ENCODE measurements around the gene COL18A1.
"Not testable (repeated sequence)": the region's sequence is repeated elsewhere in the genome, so short reads cannot be mapped to it uniquely, and the experiment has no call there.

The COL18A1 gene

GRCh38 chr21:45496968-45497845 is 92.2 kb downstream of the COL18A1 start:
- TF ChIP-seq, protein P1, sequence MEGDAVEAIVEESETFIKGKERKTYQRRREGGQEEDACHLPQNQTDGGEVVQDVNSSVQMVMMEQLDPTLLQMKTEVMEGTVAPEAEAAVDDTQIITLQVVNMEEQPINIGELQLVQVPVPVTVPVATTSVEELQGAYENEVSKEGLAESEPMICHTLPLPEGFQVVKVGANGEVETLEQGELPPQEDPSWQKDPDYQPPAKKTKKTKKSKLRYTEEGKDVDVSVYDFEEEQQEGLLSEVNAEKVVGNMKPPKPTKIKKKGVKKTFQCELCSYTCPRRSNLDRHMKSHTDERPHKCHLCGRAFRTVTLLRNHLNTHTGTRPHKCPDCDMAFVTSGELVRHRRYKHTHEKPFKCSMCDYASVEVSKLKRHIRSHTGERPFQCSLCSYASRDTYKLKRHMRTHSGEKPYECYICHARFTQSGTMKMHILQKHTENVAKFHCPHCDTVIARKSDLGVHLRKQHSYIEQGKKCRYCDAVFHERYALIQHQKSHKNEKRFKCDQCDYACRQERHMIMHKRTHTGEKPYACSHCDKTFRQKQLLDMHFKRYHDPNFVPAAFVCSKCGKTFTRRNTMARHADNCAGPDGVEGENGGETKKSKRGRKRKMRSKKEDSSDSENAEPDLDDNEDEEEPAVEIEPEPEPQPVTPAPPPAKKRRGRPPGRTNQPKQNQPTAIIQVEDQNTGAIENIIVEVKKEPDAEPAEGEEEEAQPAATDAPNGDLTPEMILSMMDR (IDR thresholded peaks at IDR 0.05; ENCODE audit: borderline replicate concordance, insufficient read depth, low read depth, low read length): no peak
- no peak overlapping the region for H3K4me3 ChIP-seq (ENCODE audit: low read depth, low read length)

DNA sequence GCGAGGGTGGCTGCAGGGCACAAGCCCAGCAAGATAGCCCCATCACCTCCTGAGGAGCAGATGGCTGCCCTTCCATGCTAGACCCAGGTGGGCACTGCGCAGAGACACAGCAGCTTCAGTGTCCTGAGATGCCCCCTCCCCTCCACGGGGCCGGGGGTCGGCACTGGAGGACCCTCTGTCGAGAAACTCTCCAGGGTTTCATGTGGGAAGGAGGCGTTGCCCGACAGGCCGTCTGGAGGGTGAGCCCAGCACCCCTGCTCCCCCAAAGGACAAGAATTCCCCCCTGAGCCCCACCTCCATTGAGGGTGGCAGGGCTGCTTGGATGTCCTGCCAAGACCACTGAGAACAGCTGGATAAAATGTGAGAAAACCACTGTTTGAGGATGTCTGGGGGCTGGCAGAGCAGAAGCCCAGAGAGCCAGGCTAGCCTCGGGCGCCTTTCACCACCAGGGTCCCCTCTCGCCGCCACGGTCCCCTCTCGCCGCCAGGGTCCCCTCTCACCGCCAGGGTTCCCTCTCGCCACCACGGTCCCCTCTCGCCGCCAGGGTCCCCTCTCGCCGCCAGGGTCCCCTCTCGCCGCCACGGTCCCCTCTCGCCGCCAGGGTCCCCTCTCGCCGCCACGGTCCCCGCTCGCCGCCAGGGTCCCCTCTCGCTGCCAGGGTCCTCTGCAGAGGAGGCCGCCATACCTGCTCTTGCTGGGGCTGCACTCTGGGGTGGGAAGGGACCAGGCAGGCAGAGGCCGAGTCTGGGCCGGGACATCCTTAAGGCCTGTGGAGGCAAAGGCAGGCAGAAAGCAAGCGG is 93.1 kb downstream of the COL18A1 start:
- no peak overlapping the region for H3K4me3 ChIP-seq (ENCODE audit: low read depth, low read length)
- TF ChIP-seq, protein P1 (IDR thresholded peaks at IDR 0.05; ENCODE audit: borderline replicate concordance, insufficient read depth, low read depth, low read length): no peak

GRCh38 chr21:45498646-45499000 is 93.7 kb downstream of the COL18A1 start:
- no peak overlapping the region for H3K4me3 ChIP-seq (ENCODE audit: low read depth, low read length)
- TF ChIP-seq, protein P1 (IDR thresholded peaks at IDR 0.05; ENCODE audit: borderline replicate concordance, insufficient read depth, low read depth, low read length): no peak

DNA sequence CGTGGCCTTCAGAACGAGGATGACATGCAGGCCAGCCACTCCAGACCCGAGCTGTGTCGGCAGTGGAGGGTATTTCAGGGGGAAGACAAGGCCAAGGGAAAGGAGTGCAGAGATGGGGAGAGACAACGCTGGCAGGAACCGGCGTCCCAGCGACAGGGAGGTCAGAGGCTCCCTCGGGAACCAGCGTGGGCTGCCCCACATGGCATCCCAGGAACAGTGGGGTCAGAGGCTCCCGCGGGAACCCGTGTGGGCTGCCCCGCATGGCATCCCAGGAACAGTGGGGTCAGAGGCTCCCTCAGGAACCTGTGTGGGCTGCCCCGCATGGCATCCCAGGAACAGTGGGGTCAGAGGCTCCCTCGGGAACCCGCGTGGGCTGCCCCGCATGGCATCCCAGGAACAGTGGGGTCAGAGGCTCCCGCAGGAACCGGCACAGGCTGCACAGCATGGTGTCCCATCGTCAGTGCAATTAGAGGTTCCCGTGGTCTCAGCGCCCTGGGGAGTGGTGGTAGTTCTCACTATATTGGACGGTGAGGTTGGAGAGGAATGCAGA is 94.3 kb downstream of the COL18A1 start:
- no peak overlapping the region for H3K4me3 ChIP-seq (ENCODE audit: low read depth, low read length)
- TF ChIP-seq, protein P1 (IDR thresholded peaks at IDR 0.05; ENCODE audit: borderline replicate concordance, insufficient read depth, low read depth, low read length): no peak

GRCh38 chr21:45499970-45500577 is 95.1 kb downstream of the COL18A1 start:
- TF ChIP-seq, protein P1 (IDR thresholded peaks at IDR 0.05; ENCODE audit: borderline replicate concordance, insufficient read depth, low read depth, low read length): no peak
- H3K4me3 ChIP-seq (ENCODE audit: low read depth, low read length): no peak overlapping the region

DNA sequence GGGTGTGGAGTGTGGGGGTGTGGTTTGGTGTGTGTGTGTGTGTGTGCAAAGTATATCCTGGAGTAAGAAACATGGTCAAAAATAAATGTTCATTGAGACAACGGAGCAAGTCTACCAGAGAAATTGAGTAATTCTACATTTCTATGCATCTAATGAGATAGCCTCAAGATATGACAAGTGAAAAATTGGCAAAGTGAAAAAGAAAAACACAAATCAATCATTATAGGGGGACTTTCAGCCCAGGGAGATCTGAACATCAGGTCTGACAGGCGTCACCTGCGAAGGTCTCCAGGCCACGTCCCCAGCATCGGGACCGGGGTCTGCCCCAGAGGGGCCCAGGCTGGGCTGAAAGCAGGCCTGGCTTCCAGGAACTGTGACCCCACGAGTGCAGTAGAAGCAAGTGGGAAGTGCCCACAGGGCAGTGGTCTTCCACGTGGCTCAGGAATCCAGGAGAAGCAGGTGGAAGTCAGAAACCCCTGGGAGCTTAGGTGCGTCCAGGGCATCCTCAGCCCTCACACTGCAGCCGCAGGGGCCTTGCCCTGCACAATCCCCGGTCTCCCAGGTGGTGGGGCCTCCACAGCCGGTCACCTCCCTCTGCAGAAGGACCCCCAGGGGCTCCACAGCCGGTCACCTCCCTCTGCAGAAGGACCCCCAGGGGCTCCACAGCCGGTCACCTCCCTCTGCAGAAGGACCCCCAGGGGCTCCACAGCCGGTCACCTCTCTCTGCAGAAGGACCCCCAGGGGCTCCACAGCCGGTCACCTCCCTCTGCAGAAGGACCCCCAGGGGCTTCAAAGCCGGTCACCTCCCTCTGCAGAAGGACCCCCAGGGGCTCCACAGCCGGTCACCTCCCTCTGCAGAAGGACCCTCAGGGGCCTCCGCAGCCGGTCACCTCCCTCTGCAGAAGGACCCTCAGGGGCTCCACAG is 96.4 kb downstream of the COL18A1 start:
- H3K4me3 ChIP-seq (ENCODE audit: low read depth, low read length): not testable (repeated sequence)
